ENCODE results near the gene PDP2.

GRCh38 chr16:66890799-66891198 is 10.5 kb downstream of the PDP2 start:
- TF ChIP-seq EP300 (IDR thresholded peaks at IDR 0.05) (no peak), POLR2A (IDR thresholded peaks at IDR 0.05) (no peak)
